T1000 (cell line): Measurements from ENCODE around the gene ABR.
"Not testable (repeated sequence)": the region's sequence is repeated elsewhere in the genome, so short reads cannot be mapped to it uniquely, and the experiment has no call there.

Source experiments
- DNase-seq: peaks from one replicate; lab custom pipeline; 2025; ENCODE audit warnings: mixed read lengths; lab: John Stamatoyannopoulos, UW

The ABR gene

GRCh38 chr17:1095090-1095852, 84.5 kb downstream of the ABR start:
- no peak for DNase-seq

DNA sequence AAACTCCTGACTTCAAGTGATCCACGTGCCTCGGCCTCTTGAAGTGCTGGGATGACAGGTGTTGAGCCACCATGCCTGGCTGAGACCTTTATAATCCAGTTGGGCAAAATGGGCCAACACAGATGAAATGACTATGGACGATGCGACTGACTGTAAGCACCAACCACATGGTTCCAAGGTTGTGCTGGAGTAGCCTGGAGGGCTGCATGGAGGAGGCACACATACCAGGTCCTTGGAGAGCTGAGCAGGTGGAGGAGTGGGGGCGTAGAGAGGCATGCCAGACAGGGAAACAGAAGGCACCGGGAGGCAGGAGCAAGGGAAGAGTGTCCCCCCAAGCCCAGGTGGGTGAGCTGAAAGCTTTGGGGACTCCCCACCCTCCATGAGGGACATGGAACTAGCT, 85.2 kb downstream of the ABR start:
- DNase-seq: no peak

GRCh38 chr17:1091900-1092299, 87.9 kb downstream of the ABR start:
- no peak for DNase-seq

- no peak for DNase-seq
These were observed 88.6 kb downstream of the ABR start for GRCh38 chr17:1091190-1091534.

DNA sequence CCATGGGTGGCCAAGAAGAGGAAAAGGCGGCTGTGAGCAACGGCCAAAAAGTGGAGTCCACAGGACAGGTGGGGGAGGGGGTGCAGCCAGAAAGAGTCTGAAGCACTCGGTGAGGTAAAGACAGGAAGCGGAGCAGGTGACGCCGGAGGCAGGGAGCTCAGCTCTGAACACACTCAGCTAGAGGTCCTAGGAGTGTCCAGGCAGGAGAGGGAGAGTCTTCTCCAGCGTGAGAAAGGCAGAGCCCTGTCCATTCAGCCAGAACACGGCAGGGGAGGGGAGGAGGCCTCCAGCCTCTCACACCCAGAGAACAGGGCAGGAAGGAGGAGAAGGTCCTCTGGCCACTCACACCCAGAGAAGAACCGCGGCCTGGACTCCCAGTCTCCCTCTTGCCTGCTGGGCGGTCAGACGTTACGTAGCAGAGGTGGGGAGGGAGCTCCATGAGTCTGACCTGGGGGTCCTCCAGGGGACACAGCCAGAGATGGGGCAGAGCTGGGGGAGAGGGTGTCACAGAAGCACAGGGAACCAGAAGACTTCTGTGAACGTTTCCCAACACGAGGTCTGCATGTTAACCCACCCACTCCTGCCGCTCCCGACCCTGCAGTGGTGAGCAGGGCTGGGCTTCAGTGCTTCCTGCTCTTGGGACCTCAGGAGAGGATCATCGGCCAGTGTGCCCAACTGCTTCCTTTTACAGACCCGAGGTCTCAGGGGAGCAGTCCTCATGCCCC, 89.2 kb downstream of the ABR start:
- DNase-seq: no peak

DNA sequence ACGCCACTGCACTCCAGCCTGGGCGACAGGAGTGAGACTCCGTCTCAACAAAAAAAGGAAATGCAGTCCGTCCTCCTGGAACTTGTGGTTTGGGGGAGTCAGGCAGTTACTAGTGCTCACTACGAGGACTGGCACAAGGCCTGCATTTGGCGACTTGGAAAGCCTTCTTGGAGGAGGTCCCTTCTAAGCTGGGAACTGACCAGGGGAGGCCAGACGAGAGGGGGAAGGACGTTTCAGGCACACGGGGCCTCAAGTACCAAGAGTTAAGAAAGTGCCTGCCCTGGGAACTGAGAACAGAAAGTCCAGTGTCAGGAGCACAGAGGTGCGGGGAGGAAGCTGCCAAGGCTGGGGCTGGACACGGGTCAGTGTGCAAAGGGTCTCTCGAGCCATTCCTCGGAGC, 89.9 kb downstream of the ABR start:
- no peak for DNase-seq

DNA sequence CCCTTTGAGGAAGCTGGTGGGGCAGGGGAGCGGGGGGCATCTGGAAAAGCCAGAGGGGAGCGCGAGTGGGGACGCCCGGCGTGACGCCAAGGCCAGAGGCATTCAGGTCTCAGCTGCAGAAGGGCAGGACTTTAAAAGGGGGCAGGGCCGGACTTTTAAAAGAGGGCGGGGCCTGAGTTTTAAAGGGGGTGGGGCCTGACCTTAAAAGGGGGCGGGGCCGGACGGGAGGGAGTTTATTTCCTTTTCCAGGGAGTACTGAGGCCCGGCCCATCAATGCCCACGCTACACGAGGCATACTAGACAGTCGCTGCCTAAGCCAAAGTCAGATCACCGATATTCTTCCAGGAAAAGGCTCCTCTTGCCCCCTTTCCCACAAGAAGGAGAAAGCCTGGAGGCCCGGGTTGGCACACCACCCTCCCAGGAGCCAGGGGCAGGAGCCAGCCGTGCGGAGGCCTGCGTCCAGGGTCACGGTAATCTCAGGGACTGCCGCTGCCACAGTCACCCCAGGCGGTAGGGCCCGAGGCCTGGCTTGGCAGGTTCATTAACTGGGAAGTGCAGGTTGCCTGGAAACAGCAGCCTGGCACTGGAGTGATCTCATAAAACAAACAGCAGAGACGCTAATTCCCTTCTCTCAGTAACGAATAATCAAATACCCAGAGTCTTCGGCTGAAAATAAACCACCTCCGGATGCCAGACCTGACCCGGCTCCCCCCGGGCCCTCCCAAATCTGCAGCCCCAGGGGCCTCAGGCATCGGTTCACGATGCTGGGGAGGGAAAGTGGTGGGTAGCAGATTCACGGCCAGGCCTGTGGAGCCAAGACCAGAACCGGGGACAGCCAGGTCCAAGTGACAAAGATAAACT, 92.2 kb downstream of the ABR start:
- DNase-seq: peak; percentile 81

DNA sequence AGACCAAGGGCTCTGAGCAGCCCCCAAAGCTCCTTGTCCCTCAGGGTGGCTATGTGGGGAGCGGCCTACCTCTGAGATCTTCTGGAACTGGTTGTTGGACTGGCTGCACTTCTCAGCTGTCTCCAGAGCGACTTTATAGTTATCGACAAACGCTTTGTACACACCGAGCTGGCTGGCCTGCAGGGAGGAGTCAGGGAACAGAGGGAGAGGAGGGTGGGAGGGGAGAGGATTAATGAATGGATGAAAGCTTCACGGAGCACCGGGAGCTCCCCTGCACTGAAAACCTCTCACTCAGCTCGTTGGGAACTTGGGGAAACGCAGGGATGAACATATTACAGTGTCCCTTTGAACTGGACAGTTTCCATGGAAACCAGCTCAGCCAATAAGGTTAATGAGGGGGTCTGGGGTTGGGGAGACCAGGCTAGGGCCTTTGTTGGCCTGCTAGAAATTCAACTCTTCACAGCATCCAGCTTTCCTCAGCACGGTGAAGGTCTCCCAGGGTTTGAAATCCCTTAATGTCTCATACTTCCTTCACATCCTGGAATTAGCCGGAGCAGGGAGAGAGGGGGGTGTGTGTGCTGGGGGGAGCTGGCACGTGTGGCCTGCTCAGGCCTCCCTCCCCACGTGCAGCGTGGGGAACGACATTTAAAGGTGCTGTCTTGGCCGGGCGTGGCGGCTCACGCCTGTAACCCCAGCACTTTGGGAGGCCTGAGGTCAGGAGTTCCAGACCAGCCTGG, 96.2 kb downstream of the ABR start:
- DNase-seq: no peak

- no peak for DNase-seq
These were observed 97.2 kb downstream of the ABR start for GRCh38 chr17:1082579-1082978.

- no peak for DNase-seq
These were observed 100.8 kb downstream of the ABR start for GRCh38 chr17:1078831-1079561.

GRCh38 chr17:1077986-1078711, 101.6 kb downstream of the ABR start:
- DNase-seq: no peak

DNA sequence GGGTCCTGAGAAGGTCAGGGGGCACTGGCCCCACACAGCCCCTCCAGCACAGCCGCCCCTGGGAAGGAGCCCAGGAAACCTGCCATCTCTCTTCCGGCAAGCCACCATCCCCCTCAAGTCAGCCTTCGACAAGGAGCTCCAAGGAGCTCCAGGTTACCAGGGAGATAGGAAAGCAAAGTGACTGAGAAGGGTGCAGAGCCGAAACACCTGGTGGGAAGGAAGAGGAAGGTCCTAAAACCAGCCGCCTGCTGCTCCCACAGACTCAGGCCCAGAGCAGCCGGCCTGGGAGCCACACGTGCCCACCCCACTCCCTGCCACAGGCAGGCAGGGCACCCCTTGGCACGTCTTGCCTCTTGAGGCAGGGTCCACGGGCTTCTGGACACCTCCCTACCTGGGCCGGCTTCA, 102.2 kb downstream of the ABR start:
- DNase-seq: no peak

DNA sequence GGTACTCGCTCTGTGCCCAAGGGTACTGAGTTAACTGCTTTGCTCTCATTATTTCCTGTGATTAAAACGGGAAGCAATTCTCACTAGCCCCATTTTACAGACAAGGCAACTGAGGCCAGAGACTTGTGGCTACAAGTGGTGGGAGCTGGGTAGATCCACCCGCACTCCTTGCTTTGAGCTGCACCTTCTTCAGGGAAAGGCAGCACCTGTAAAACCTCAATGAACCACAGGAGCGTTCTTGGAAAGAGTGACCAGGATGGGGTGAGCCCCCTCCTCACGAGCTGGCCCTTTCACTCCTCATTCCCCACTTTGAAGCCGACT, 102.8 kb downstream of the ABR start:
- DNase-seq: no peak

- DNase-seq: no peak
These were observed 103.3 kb downstream of the ABR start for GRCh38 chr17:1076299-1076981.

DNA sequence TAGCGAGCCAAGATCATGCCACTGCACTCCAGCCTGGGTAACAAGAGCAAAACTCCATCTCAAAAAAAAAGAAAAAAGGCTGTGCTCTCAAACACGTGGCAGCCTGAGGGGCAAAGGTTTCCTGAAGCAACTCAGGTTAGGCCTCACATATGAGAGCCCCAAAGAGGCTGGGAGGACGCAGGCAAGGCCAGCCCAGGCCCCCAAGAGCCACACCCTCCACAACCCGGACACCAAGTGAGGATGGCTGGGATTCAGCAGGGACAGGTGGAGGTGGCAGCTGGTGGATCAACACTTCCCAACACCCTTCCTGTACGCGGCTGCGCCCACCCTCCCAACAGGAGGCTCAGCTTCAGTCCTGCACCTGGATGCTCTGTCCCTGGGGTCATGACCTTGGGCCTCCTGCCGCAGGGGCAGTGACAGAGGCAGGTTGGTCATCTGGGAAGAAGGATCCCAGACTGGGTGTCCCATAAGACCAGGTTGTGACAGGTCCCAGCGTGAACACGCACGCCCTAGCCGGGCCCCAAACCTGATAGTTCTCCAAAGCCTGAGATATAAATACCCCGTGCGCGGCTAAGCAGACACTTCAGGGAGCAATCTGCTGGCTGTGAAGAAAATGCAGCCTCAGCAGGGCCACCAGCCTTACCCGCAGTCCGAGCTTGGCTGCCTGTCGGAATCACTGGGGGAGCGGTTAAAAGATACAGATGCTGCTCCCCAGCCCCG, 104.7 kb downstream of the ABR start:
- DNase-seq: no peak

DNA sequence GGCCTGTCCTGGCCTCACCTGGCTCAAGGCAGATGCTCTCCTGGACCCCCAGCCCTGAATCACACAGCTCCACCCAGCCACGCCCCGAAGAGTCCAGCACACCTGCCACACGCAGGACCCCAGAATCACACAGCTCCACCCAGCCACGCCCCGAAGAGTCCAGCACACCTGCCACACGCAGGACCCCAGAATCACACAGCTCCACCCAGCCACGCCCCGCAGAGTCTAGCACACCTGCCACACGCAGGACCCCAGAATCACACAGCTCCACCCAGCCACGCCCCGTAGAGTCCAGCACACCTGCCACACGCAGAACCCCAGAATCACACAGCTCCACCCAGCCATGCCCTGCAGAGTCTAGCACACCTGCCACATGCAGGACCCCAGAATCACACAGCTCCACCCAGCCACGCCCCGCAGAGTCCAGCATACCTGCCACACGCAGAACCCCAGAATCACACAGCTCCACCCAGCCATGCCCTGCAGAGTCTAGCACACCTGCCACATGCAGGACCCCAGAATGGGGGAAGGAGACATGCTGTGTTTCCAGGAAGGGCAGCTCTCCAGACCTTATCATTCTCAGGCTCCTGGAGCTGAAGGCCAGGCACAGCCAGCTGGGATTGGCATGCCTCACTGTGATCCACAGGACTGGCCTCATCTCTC, 105.7 kb downstream of the ABR start:
- not testable (repeated sequence) for DNase-seq

DNA sequence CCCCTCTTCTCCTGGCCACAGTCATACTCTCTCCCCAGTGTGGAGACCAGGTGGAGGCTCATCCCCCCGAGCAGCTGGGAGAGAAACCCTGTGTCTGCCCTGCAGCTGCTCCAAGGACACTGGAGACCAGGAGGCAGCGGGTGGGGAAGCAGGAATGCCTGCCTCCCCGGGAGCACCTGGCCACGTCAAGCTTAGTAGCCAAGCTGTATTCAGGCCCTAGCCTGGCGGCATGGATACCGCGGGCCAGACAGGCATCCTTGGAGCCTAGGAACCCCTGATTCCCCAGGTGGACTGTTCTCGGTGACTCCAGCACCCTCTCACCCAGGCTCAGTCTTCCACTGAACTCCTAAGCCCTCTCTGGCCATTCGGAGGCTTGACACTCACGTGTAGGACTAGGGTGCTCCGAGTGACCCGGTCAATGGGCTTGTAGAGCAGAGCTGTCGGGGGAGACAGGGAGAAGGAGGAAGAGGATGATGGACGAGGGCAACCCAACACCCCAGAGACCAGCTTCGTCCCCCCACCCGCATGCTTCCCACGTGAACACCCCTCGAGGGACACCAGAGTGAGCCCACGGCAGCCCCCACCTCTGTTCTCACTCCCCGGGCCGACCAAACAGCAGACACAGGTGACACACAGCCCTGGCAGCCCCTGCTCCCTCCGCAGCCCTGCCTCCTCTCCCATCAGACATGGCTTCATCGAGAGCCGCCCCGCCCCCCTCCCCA, 106.4 kb downstream of the ABR start:
- no peak for DNase-seq

DNA sequence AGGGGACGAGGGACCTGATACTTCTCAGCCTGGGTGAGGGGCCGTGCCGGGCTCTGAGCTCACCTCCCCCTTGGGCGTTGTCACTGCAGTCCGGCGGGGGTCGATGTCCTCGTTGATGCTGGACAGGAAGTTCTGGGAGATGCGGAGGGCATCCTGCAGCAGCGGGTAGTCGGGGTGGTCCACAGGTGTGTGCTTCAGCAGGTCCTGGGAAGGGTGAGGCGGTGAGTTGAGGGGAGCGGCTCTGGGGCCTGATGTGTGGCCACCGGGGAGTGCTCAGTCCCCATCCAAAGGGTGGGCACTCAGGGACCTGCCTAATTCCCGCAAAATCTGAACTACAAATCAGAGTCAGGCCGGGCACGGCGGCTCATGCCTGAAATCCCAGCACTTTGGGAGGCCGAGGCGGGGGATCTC, 107.2 kb downstream of the ABR start:
- DNase-seq: no peak
